ENCODE data around the gene ABCG1.

The ABCG1 gene

GRCh38 chr21:42319376-42319775, 100.4 kb downstream of the ABCG1 start:
- peaks cover 8% of the 10 kb centered on the region for H3K27me3 ChIP-seq
- no peaks in the 10 kb centered on the region for H3K4me1 ChIP-seq
- TF ChIP-seq, protein P1, sequence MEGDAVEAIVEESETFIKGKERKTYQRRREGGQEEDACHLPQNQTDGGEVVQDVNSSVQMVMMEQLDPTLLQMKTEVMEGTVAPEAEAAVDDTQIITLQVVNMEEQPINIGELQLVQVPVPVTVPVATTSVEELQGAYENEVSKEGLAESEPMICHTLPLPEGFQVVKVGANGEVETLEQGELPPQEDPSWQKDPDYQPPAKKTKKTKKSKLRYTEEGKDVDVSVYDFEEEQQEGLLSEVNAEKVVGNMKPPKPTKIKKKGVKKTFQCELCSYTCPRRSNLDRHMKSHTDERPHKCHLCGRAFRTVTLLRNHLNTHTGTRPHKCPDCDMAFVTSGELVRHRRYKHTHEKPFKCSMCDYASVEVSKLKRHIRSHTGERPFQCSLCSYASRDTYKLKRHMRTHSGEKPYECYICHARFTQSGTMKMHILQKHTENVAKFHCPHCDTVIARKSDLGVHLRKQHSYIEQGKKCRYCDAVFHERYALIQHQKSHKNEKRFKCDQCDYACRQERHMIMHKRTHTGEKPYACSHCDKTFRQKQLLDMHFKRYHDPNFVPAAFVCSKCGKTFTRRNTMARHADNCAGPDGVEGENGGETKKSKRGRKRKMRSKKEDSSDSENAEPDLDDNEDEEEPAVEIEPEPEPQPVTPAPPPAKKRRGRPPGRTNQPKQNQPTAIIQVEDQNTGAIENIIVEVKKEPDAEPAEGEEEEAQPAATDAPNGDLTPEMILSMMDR (IDR thresholded peaks at IDR 0.05; ENCODE audit: low read depth, low read length): no peak
- H3K36me3 ChIP-seq: no peaks in the 10 kb centered on the region
- DNase-seq: no peak
- no peaks in the 10 kb centered on the region for H3K9me3 ChIP-seq
- H3K4me3 ChIP-seq (ENCODE audit: low read depth, low read length): no peak overlapping the region

- Histone ChIP-seq H3K9me3 (no peaks in the 10 kb centered on the region), H3K36me3 (no peaks in the 10 kb centered on the region), H3K4me3 (ENCODE audit: low read depth, low read length) (no peak overlapping the region), H3K4me1 (no peaks in the 10 kb centered on the region), H3K27me3 (peaks cover 14% of the 10 kb centered on the region)
- DNase-seq: no peak
- TF ChIP-seq, protein P1 (IDR thresholded peaks at IDR 0.05; ENCODE audit: low read depth, low read length): no peak
Observed at GRCh38 chr21:42319851-42320572, 101.1 kb downstream of the ABCG1 start.

DNA sequence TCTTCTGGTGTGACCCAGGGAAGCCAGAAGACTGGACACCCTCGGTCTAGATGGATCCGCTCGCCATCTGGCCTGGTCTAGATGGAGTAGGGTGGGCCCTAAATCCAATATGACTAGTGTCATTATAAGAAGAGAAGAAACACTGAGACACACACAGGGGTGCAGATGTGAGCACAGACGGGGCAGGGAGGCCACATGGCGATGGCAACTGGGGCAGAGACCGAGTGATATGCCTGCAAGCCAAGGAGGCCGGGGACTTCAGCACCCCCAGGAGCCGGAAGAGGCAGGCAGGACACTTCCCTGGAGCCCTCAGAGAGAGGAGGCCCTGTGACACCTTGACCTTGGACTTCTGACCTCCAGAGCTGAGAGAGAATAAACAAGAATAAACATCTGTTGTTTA, 101.9 kb downstream of the ABCG1 start:
- peaks cover 22% of the 10 kb centered on the region for H3K27me3 ChIP-seq
- no peak overlapping the region for H3K4me3 ChIP-seq (ENCODE audit: low read depth, low read length)
- TF ChIP-seq, protein P1 (IDR thresholded peaks at IDR 0.05; ENCODE audit: low read depth, low read length): no peak
- no peak for DNase-seq
- no peaks in the 10 kb centered on the region for H3K9me3 ChIP-seq
- H3K36me3 ChIP-seq: no peaks in the 10 kb centered on the region
- H3K4me1 ChIP-seq: no peaks in the 10 kb centered on the region

GRCh38 chr21:42321231-42321630, 102.3 kb downstream of the ABCG1 start:
- DNase-seq: no peak
- Histone ChIP-seq H3K4me1 (no peaks in the 10 kb centered on the region), H3K9me3 (no peaks in the 10 kb centered on the region), H3K27me3 (peaks cover 23% of the 10 kb centered on the region), H3K4me3 (ENCODE audit: low read depth, low read length) (no peak overlapping the region), H3K36me3 (no peaks in the 10 kb centered on the region)
- TF ChIP-seq, protein P1 (IDR thresholded peaks at IDR 0.05; ENCODE audit: low read depth, low read length): no peak

DNA sequence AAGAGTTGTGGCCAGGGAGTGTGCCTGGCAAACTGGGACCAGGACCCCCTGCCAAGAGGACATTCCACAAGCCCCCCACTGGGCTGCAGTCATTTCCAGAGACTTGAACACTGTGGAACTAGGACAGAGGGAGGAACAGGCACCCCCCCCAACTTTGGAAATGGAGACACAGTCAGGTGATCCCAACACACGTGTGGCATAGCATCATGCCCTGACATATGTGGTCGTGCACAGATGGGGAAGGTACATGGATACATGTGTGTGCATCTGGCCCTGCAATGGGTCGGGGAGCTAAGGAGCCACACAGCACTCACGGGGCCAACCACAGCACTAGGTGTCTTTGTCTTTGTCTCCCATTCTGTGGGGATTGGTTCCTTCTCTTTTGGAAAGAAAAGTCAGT, 102.9 kb downstream of the ABCG1 start:
- peaks cover 23% of the 10 kb centered on the region for H3K27me3 ChIP-seq
- no peak for DNase-seq
- H3K4me1 ChIP-seq: no peaks in the 10 kb centered on the region
- H3K4me3 ChIP-seq (ENCODE audit: low read depth, low read length): no peak overlapping the region
- TF ChIP-seq, protein P1 (IDR thresholded peaks at IDR 0.05; ENCODE audit: low read depth, low read length): no peak
- no peaks in the 10 kb centered on the region for H3K9me3 ChIP-seq
- no peaks in the 10 kb centered on the region for H3K36me3 ChIP-seq

GRCh38 chr21:42324896-42325295, 106.0 kb downstream of the ABCG1 start:
- no peaks in the 10 kb centered on the region for H3K4me1 ChIP-seq
- H3K9me3 ChIP-seq: no peaks in the 10 kb centered on the region
- TF ChIP-seq, protein P1 (IDR thresholded peaks at IDR 0.05; ENCODE audit: low read depth, low read length): no peak
- H3K36me3 ChIP-seq: no peaks in the 10 kb centered on the region
- H3K27me3 ChIP-seq: peaks cover 23% of the 10 kb centered on the region
- no peak overlapping the region for H3K4me3 ChIP-seq (ENCODE audit: low read depth, low read length)
- no peak for DNase-seq

Data from BE2C (cell line).